Transverse colon (tissue), 4 donors: Measurements from ENCODE around the gene ADCY5. TPM values are rescaled to one million over a fixed set of nuclear protein-coding genes. Genes with fewer than 3 reads are reported as not detected.
A peak's percentile ranks its signal among the peaks of the same experiment; 100 is the strongest.

Source experiments
- DNase-seq: peaks from one replicate; pipeline ENCODE4 v3.0.0-alpha.2; 2019
- H3K27ac ChIP-seq, 4 donors: fragments of 200-600 bp; sonication (generic); 2 replicates each; pipeline ENCODE4 v1.5.1; 2016 to 2018; ENCODE audit warnings: inconsistent platforms in 4 of 4
- H3K27me3 ChIP-seq: fragments of 200-600 bp; sonication (generic); 2 replicates; pipeline ENCODE4 v1.5.1; 2017; ENCODE audit warnings: inconsistent platforms
- H3K36me3 ChIP-seq, 4 donors: fragments of 200-600 bp; sonication (generic); 2 replicates each; pipeline ENCODE4 v1.5.1; 2017 to 2019; ENCODE audit warnings: inconsistent platforms in 4 of 4
- H3K4me1 ChIP-seq, 4 donors: fragments of 200-600 bp; sonication (generic); 2 replicates each; pipeline ENCODE4 v1.5.1; 2017 to 2020; ENCODE audit warnings: inconsistent platforms in 4 of 4
- H3K4me3 ChIP-seq, 4 donors: fragments of 200-600 bp; sonication (generic); 1 replicate in 1 of 4; 2 replicates in 3 of 4; pipeline versions ENCODE4 v1.5.1 to v1.6.1; 2017 to 2019; ENCODE audit warnings: inconsistent platforms in 4 of 4
- H3K9me3 ChIP-seq, 2 donors: fragments of 200-600 bp; sonication (generic); 2 replicates each; pipeline ENCODE4 v1.5.1; 2017 to 2019; ENCODE audit warnings: inconsistent platforms in 2 of 2
- EP300 ChIP-seq: sonication (generic); formaldehyde crosslinking; IDR thresholded peaks from one replicate; pipeline ENCODE4 v1.6.1; 2017; ENCODE audit warnings: antibody characterized with exemption, low read depth
- POLR2A ChIP-seq: fragments of 450-650 bp; IDR thresholded peaks from one replicate; pipeline ENCODE4 v1.6.1; 2016; ENCODE audit warnings: antibody characterized with exemption, mild to moderate bottlenecking, moderate library complexity
- POLR2AphosphoS5 ChIP-seq, 3 donors: sonication (generic); formaldehyde crosslinking; IDR thresholded peaks; one replicate each; pipeline ENCODE4 v1.6.1; 2016; ENCODE audit warnings: antibody characterized with exemption in 3 of 3
- WGBS, 2 donors: methylation state at CpG; one replicate each; pipeline ENCODE4 v1.1.5; 2018; ENCODE audit warnings: low coverage in 1 of 2; 5-methylcytosine and 5-hydroxymethylcytosine counted together
- in situ Hi-C, 4 donors: fragments of 200-750 bp; cut with MboI; loops; one replicate each; pipeline versions ENCODE4 v1.15.0 to v1.15.1; 2017; ENCODE audit warnings: low sequenced_read_pairs in 3 of 4, low pct_ligation_motif_present in 1 of 4, low pct_unique_long_range_greater_than_20kb in 1 of 4
- intact Hi-C: fragments of 100-400 bp; cut with DNase I; formaldehyde crosslinking; loops from one replicate; pipeline ENCODE4 v1.15.1; 2023; ENCODE audit warnings: low total_unique reads
- total RNA-seq, 4 donors: library from RNA; depleted of rRNA; stranded (reverse); fragments of >200 nt; gene quantifications; one replicate each; pipeline ENCODE4 v1.1.0, GENCODE V29; 2016
- TF ChIP-seq, protein P1 (sequence below), 5 experiments: fragments of 200-600 bp in 3 of 5; fragments of 450-650 bp in 2 of 5; sonication (generic) in 3 of 5; IDR thresholded peaks; 1 replicate in 2 of 5; 2 replicates in 3 of 5; pipeline ENCODE4 v1.5.1; 2016 to 2017; ENCODE audit warnings: antibody characterized with exemption in 5 of 5, inconsistent platforms in 3 of 5, mild to moderate bottlenecking in 2 of 5, moderate library complexity in 1 of 5

Gene ADCY5
- total RNA-seq, 4 donors from 2014 or later, result 13.9 to 42.0 (median 28.6) TPM

DNA sequence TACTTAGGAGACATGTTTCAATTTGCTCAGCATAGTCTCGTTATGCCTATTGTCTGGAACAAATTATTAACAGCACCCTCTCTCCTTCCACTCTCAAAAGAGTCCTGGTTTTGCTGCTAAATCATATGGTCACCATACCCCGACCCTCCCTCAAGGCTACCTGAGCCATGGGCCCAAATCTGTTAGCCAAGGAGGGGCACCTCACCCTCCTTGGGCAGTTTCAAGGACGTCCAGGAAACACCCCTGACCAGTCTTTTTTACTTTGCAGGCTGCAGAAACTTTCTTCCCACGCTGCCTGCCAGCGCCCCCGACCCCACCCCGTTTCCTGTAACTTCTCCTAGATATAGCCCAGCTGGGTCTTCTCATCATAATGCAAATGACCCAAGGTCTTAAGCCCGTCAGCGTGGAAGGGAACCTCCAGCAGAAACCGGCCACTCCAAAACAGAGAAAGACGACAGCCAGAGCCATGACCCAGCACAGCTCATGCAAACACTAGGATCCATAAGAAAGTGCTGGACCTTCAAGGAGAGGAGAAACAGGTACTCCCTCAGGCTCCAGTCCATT lies 62.3 kb downstream of the ADCY5 start:
- Histone ChIP-seq H3K9me3 (no peaks in the 10 kb centered on the region), H3K36me3 (no peaks in the 10 kb centered on the region), H3K4me3 (no peak overlapping the region), H3K4me1 (peaks cover 2 to 62% (median 23%) of the 10 kb centered on the region in 4 donors), H3K27ac (peak overlapping the region; percentile 69 to 88 (median 83)), H3K27me3 (no peaks in the 10 kb centered on the region)
- WGBS, 2 donors, result 55 to 80% methylated on average over 2 to 11 of the region's 11 CpGs
- DNase-seq, result no peak
- in situ Hi-C loops, result no loop called here
- intact Hi-C loops, result no loop called here
- no peak for TF ChIP-seq EP300
- TF ChIP-seq POLR2A, result no peak
- no peak for TF ChIP-seq POLR2AphosphoS5 (IDR thresholded peaks at IDR 0.05)

DNA sequence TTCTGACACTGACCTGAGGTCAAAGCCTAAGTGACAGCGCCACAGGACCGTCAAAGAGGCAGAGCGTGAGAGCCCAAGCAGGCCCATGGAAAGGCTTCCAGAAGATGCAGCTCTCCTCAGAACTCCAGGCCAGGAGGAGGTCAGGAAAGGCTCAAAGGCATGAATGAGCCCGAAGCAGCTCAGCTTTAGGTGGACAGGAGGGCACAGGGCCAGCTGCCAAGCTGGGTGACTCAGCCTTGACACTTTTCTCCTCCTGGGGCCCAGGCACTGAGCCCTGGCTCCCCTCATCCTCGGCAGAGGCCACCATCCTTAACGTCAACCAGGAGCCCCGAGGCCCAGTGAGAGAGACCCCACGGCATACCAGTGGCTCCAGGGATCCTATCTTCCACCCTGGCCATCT lies 62.9 kb downstream of the ADCY5 start:
- WGBS, 2 donors, result 56% methylated on average over 8 of the region's 8 CpGs; no CpG with 5 or more reads in 1 of the 2 donors
- peak overlapping the region; percentile 69 to 88 (median 83) for H3K27ac ChIP-seq
- no peak for DNase-seq
- TF ChIP-seq POLR2AphosphoS5 (IDR thresholded peaks at IDR 0.05) (no peak), POLR2A (no peak), EP300 (no peak)
- TF ChIP-seq, protein P1, sequence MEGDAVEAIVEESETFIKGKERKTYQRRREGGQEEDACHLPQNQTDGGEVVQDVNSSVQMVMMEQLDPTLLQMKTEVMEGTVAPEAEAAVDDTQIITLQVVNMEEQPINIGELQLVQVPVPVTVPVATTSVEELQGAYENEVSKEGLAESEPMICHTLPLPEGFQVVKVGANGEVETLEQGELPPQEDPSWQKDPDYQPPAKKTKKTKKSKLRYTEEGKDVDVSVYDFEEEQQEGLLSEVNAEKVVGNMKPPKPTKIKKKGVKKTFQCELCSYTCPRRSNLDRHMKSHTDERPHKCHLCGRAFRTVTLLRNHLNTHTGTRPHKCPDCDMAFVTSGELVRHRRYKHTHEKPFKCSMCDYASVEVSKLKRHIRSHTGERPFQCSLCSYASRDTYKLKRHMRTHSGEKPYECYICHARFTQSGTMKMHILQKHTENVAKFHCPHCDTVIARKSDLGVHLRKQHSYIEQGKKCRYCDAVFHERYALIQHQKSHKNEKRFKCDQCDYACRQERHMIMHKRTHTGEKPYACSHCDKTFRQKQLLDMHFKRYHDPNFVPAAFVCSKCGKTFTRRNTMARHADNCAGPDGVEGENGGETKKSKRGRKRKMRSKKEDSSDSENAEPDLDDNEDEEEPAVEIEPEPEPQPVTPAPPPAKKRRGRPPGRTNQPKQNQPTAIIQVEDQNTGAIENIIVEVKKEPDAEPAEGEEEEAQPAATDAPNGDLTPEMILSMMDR (IDR thresholded peaks at IDR 0.05), result no peak
- in situ Hi-C loops (no loop called here), intact Hi-C loops (no loop called here)
- no peak overlapping the region for H3K4me3 ChIP-seq
- no peaks in the 10 kb centered on the region for H3K36me3 ChIP-seq
- H3K9me3 ChIP-seq, result no peaks in the 10 kb centered on the region
- H3K4me1 ChIP-seq, result peaks cover 5 to 56% (median 23%) of the 10 kb centered on the region in 4 donors
- H3K27me3 ChIP-seq, result no peaks in the 10 kb centered on the region

DNA sequence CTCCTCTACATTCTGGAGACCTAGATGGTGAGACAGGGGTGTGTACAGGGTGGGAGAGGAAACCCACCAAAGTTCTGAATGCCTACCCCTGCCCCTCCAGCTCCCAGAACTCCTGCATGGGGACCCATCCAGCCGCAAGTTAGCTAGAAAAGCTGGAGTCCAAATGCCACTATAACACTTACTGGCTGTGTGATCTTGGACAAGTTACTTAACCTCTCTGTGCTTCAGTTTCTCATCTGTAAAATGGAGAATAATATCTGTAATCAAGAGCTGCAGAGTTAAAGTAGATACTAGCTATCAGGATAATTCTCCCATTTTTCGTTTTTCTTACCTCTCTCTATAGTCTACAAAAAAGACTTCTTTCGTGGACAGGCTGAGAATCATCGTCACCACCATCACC lies 63.4 kb downstream of the ADCY5 start:
- Histone ChIP-seq H3K4me3 (no peak overlapping the region), H3K36me3 (no peaks in the 10 kb centered on the region), H3K9me3 (no peaks in the 10 kb centered on the region), H3K27me3 (no peaks in the 10 kb centered on the region), H3K4me1 (peaks cover 5 to 52% (median 23%) of the 10 kb centered on the region in 4 donors), H3K27ac (peak overlapping the region; percentile 69 to 88 (median 83))
- in situ Hi-C loops (no loop called here), intact Hi-C loops (no loop called here)
- DNase-seq, result no peak
- no peak for TF ChIP-seq EP300
- no peak for TF ChIP-seq POLR2AphosphoS5 (IDR thresholded peaks at IDR 0.05)
- TF ChIP-seq, protein P1 (IDR thresholded peaks at IDR 0.05), result no peak
- no peak for TF ChIP-seq POLR2A
- WGBS, 2 donors, result 80% methylated on average over 3 to 4 of the region's 4 CpGs

DNA sequence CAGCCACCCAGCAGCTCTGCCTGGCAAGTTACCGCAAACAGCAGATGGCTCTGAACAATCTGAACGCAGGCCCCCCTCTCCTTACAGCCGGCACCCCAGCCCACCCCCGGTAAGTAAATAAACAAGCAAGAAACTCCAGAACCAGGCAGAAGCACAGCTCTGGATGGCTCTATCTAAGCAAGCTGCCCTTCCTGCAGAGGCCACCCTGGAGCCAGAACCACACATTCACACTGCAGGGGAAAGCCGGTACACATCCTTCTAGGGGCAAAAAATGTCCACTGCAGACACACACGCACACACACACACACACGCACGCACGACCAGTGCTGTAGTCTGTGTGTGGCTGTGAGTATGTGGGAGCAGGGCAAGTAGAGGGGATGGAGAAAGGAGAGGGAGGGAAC lies 63.9 kb downstream of the ADCY5 start:
- intact Hi-C loops, result no loop called here

More for the DNA sequence above, 63.9 kb downstream of the ADCY5 start:
- no peak overlapping the region for H3K4me3 ChIP-seq
- peak; percentile 34 for DNase-seq
- no peaks in the 10 kb centered on the region for H3K27me3 ChIP-seq
- peak overlapping the region; percentile 69 to 88 (median 83) for H3K27ac ChIP-seq
- peaks cover 5 to 52% (median 23%) of the 10 kb centered on the region in 4 donors for H3K4me1 ChIP-seq
- H3K36me3 ChIP-seq, result no peaks in the 10 kb centered on the region
- in situ Hi-C loops, result no loop called here
- WGBS, 2 donors, result 50 to 57% methylated on average over 4 to 7 of the region's 9 CpGs
- TF ChIP-seq POLR2AphosphoS5 (IDR thresholded peaks at IDR 0.05), result peak; percentile 50 to 70 (median 66)
- no peak for TF ChIP-seq POLR2A
- peak; percentile 92 for TF ChIP-seq EP300
- TF ChIP-seq, protein P1 (IDR thresholded peaks at IDR 0.05), result no peak
- no peaks in the 10 kb centered on the region for H3K9me3 ChIP-seq
